HL-60 (cell line): ENCODE results near the gene RALGAPB.

Source experiments
- CTCF ChIP-seq: IDR thresholded peaks from one replicate; pipeline ENCODE4 v1.5.1; 2011; ENCODE audit warnings: low read length, control low read depth, inconsistent platforms; ENCODE audit not compliant: insufficient read depth
- GABPA ChIP-seq: IDR thresholded peaks from 2 replicates; pipeline ENCODE4 v1.6.1; 2012; ENCODE audit warnings: low read depth
- POLR2AphosphoS5 ChIP-seq: IDR thresholded peaks from 2 replicates; pipeline ENCODE4 v1.6.1; 2012; ENCODE audit warnings: low read depth
- SPI1 ChIP-seq: IDR thresholded peaks from 2 replicates; pipeline ENCODE4 v1.6.1; 2012; ENCODE audit warnings: low read depth, mild to moderate bottlenecking, borderline replicate concordance
- TF ChIP-seq, protein P1 (sequence below): IDR thresholded peaks from 2 replicates; pipeline ENCODE4 v1.6.1; 2012; ENCODE audit warnings: low read depth; ENCODE audit not compliant: insufficient replicate concordance

- no peak for TF ChIP-seq POLR2AphosphoS5
- no peak for TF ChIP-seq CTCF
- no peak for TF ChIP-seq GABPA
- no peak for TF ChIP-seq SPI1
- TF ChIP-seq, protein P1, sequence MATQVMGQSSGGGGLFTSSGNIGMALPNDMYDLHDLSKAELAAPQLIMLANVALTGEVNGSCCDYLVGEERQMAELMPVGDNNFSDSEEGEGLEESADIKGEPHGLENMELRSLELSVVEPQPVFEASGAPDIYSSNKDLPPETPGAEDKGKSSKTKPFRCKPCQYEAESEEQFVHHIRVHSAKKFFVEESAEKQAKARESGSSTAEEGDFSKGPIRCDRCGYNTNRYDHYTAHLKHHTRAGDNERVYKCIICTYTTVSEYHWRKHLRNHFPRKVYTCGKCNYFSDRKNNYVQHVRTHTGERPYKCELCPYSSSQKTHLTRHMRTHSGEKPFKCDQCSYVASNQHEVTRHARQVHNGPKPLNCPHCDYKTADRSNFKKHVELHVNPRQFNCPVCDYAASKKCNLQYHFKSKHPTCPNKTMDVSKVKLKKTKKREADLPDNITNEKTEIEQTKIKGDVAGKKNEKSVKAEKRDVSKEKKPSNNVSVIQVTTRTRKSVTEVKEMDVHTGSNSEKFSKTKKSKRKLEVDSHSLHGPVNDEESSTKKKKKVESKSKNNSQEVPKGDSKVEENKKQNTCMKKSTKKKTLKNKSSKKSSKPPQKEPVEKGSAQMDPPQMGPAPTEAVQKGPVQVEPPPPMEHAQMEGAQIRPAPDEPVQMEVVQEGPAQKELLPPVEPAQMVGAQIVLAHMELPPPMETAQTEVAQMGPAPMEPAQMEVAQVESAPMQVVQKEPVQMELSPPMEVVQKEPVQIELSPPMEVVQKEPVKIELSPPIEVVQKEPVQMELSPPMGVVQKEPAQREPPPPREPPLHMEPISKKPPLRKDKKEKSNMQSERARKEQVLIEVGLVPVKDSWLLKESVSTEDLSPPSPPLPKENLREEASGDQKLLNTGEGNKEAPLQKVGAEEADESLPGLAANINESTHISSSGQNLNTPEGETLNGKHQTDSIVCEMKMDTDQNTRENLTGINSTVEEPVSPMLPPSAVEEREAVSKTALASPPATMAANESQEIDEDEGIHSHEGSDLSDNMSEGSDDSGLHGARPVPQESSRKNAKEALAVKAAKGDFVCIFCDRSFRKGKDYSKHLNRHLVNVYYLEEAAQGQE = no peak
Measured at GRCh38 chr20:38589967-38590675, 117.5 kb downstream of the RALGAPB start.
